DOHH2 (cell line): ENCODE measurements around the gene DIPK1A.

Source experiments
- H3F3A ChIP-seq: fragments of 200-600 bp; sonication (generic), shearing (Covaris generic); 2 replicates; pipeline ENCODE4 v1.6.0; 2016; ENCODE audit warnings: antibody characterized with exemption, mild to moderate bottlenecking; ENCODE audit not compliant: control insufficient read depth, insufficient read depth
- H3K27ac ChIP-seq: fragments of 200-600 bp; sonication (generic); 2 replicates; pipeline ENCODE4 v1.5.1; 2014; ENCODE audit warnings: low read depth, mild to moderate bottlenecking, low read length, moderate library complexity
- H3K27me3 ChIP-seq: fragments of 200-600 bp; sonication (generic); 2 replicates; pipeline ENCODE4 v1.6.1; 2014; ENCODE audit warnings: mild to moderate bottlenecking, low read length, mixed read lengths; ENCODE audit not compliant: control insufficient read depth
- H3K36me3 ChIP-seq: fragments of 200-600 bp; sonication (generic); 2 replicates; pipeline ENCODE4 v1.6.1; 2014; ENCODE audit warnings: mild to moderate bottlenecking, low read length, moderate library complexity, mixed read lengths; ENCODE audit not compliant: control insufficient read depth
- H3K4me1 ChIP-seq: fragments of 200-600 bp; sonication (generic); 2 replicates; pipeline ENCODE4 v1.6.1; 2014; ENCODE audit warnings: mild to moderate bottlenecking, low read length, mixed read lengths; ENCODE audit not compliant: control insufficient read depth
- H3K4me2 ChIP-seq: fragments of 200-600 bp; sonication (generic); 2 replicates; pipeline ENCODE4 v1.6.0; 2014; ENCODE audit warnings: mild to moderate bottlenecking, low read length, moderate library complexity
- H3K4me3 ChIP-seq: fragments of 200-600 bp; sonication (generic); 2 replicates; pipeline ENCODE4 v1.5.1; 2014; ENCODE audit warnings: mild to moderate bottlenecking, low read length, mixed read lengths
- H3K79me2 ChIP-seq: fragments of 200-600 bp; sonication (generic); 2 replicates; pipeline ENCODE4 v1.6.1; 2014; ENCODE audit warnings: mild to moderate bottlenecking, low read length, mixed read lengths; ENCODE audit not compliant: control insufficient read depth
- H3K9me2 ChIP-seq: fragments of 200-600 bp; sonication (generic); replicated peaks from 2 replicates; pipeline ENCODE4 v1.6.1; 2014; ENCODE audit warnings: mild to moderate bottlenecking, low read length, mixed read lengths; ENCODE audit not compliant: control insufficient read depth
- H3K9me3 ChIP-seq: fragments of 200-600 bp; sonication (generic); 2 replicates; pipeline ENCODE4 v1.6.1; 2014; ENCODE audit warnings: antibody characterized with exemption, low read length, mixed read lengths; ENCODE audit not compliant: control insufficient read depth, insufficient read depth
- H4K20me1 ChIP-seq: fragments of 200-600 bp; sonication (generic); 2 replicates; pipeline ENCODE4 v1.6.0; 2014; ENCODE audit warnings: low read depth, mild to moderate bottlenecking, antibody characterized with exemption, low read length, moderate library complexity; ENCODE audit not compliant: control insufficient read depth, insufficient read depth
- EZH2phosphoT487 ChIP-seq: fragments of 200-600 bp; sonication (generic); IDR thresholded peaks from 2 replicates; pipeline ENCODE4 v1.6.1; 2017; ENCODE audit warnings: borderline replicate concordance, mild to moderate bottlenecking, antibody characterized with exemption, low read length, moderate library complexity, mixed read lengths
- TF ChIP-seq, protein P1 (sequence below): fragments of 200-600 bp; sonication (generic); IDR thresholded peaks from one replicate; pipeline ENCODE4 v1.5.1; 2014; ENCODE audit warnings: antibody characterized with exemption, mild to moderate bottlenecking, low read depth, low read length; ENCODE audit not compliant: poor library complexity, severe bottlenecking

The DIPK1A gene

DNA sequence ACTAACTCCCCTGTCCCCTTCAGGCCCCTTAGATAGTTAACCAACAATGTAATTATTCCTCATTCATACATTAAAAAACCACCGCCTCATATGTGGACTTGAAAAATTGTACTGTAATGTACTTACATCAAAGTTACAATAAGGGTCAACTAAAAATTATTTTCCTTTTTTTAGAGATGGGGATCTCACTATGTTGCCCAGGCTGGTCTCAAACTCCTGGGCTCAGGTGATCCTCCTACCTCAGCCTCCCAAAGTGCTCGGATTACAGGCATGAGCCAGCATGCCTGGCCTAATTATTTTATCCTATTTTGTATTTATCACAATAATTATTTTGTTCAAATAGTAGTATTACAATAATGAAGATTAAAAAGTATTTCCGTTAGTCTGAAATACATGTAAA is 116.8 kb downstream of the DIPK1A start:
- peaks cover 14% of the 10 kb centered on the region for H3K79me2 ChIP-seq
- no peaks in the 10 kb centered on the region for H3K27me3 ChIP-seq
- no peaks in the 10 kb centered on the region for H3K4me1 ChIP-seq
- H3K4me2 ChIP-seq = no peak overlapping the region
- H3K36me3 ChIP-seq = peaks cover 53% of the 10 kb centered on the region
- peaks cover 11% of the 10 kb centered on the region; the same call in 1 of the 2 replicates for H4K20me1 ChIP-seq
- H3K27ac ChIP-seq = no peak overlapping the region
- no peaks in the 10 kb centered on the region for H3K9me3 ChIP-seq
- H3F3A ChIP-seq = peaks cover 83% of the 10 kb centered on the region
- no peak overlapping the region for H3K4me3 ChIP-seq
- TF ChIP-seq, protein P1, sequence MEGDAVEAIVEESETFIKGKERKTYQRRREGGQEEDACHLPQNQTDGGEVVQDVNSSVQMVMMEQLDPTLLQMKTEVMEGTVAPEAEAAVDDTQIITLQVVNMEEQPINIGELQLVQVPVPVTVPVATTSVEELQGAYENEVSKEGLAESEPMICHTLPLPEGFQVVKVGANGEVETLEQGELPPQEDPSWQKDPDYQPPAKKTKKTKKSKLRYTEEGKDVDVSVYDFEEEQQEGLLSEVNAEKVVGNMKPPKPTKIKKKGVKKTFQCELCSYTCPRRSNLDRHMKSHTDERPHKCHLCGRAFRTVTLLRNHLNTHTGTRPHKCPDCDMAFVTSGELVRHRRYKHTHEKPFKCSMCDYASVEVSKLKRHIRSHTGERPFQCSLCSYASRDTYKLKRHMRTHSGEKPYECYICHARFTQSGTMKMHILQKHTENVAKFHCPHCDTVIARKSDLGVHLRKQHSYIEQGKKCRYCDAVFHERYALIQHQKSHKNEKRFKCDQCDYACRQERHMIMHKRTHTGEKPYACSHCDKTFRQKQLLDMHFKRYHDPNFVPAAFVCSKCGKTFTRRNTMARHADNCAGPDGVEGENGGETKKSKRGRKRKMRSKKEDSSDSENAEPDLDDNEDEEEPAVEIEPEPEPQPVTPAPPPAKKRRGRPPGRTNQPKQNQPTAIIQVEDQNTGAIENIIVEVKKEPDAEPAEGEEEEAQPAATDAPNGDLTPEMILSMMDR = no peak
- TF ChIP-seq EZH2phosphoT487 = no peak
- no peaks in the 10 kb centered on the region for H3K9me2 ChIP-seq

DNA sequence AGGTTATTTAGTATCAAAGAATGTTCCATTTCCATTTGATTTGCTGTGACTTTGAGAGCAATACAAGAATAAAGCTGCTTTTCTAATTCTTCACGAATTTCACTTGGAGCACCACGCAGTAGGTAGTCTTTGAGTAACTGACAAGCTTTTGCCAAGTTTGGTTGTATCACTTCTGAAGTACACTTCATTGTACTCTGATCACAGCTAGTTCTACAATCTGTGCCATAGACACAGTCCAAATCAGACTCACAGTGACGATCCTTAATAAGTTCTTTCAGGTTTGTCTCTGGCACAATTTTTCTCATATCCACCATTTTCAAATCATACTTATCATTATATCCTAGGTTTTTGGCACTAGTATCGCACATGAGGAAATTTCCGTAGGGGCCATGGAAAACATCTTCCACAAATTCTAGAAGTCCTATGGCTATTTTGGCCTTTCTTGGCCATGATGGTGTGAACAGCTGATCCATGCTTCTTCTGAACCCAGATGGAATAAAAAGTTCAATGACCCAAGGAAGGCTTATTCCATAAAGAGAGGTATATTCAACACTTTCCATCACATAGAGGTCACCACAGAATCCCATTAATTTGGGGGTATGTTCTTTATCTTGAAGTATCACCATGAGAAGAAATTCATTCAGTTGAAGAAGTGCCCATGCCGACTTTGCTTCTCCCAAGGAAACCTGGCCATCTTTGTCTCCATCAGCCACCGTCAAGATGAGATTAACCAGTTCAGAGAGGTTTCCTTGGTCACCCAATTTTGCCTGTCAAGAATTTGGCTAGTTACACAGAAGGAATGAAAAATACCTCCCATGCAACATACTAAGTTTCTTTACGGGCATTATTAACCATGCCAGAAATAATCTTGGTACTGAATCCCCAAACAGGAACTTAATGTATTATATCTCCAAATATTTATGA is 117.6 kb downstream of the DIPK1A start:
- no peak overlapping the region for H3K4me3 ChIP-seq
- H3K27ac ChIP-seq = no peak overlapping the region
- no peaks in the 10 kb centered on the region for H3K9me2 ChIP-seq
- peaks cover 18% of the 10 kb centered on the region; the same call in 1 of the 2 replicates for H4K20me1 ChIP-seq
- H3K4me2 ChIP-seq = no peak overlapping the region
- H3K36me3 ChIP-seq = peaks cover 60% of the 10 kb centered on the region
- no peak for TF ChIP-seq EZH2phosphoT487
- TF ChIP-seq, protein P1 = no peak
- peaks cover 21% of the 10 kb centered on the region for H3K79me2 ChIP-seq
- H3K4me1 ChIP-seq = no peaks in the 10 kb centered on the region
- H3K9me3 ChIP-seq = no peaks in the 10 kb centered on the region
- peaks cover 86% of the 10 kb centered on the region for H3F3A ChIP-seq
- H3K27me3 ChIP-seq = no peaks in the 10 kb centered on the region

- H3K4me1 ChIP-seq = peaks cover 6% of the 10 kb centered on the region
- H3K9me3 ChIP-seq = no peaks in the 10 kb centered on the region
- H3K9me2 ChIP-seq = no peaks in the 10 kb centered on the region
- TF ChIP-seq EZH2phosphoT487 = no peak
- TF ChIP-seq, protein P1 = no peak
- peaks cover 25% of the 10 kb centered on the region; the same call in 1 of the 2 replicates for H4K20me1 ChIP-seq
- no peak overlapping the region for H3K4me2 ChIP-seq
- no peak overlapping the region for H3K27ac ChIP-seq
- H3F3A ChIP-seq = peaks cover 87% of the 10 kb centered on the region
- H3K36me3 ChIP-seq = peaks cover 67% of the 10 kb centered on the region
- H3K4me3 ChIP-seq = no peak overlapping the region
- H3K79me2 ChIP-seq = peaks cover 28% of the 10 kb centered on the region
- no peaks in the 10 kb centered on the region for H3K27me3 ChIP-seq
Observed at GRCh38 chr1:92843046-92843423, 118.2 kb downstream of the DIPK1A start.
